Measurements from ENCODE around the gene DIDO1. TPM values are rescaled to one million over a fixed set of nuclear protein-coding genes. Genes with fewer than 3 reads are reported as not detected.
"Not testable (repeated sequence)": the region's sequence is repeated elsewhere in the genome, so short reads cannot be mapped to it uniquely, and the experiment has no call there.

The DIDO1 gene
- total RNA-seq, 1 donor from 2014 or later: 57.9 TPM

GRCh38 chr20:62967628-62968351 lies 41.5 kb upstream of the DIDO1 start:
- H3K27ac Mint-ChIP-seq: no peak overlapping the region
- H3K9me3 Mint-ChIP-seq: no peaks in the 10 kb centered on the region
- H3K4me1 Mint-ChIP-seq (ENCODE audit: low read depth): peaks cover 13% of the 10 kb centered on the region
- DNase-seq (ENCODE audit: low spot score): no peak
- intact Hi-C loops (cut with micrococcal nuclease): no loop called here
- no peak overlapping the region for H3K4me3 Mint-ChIP-seq (ENCODE audit: low read depth)
- peaks cover 14% of the 10 kb centered on the region for H3K27me3 Mint-ChIP-seq (ENCODE audit: low read depth)
- no peaks in the 10 kb centered on the region for H3K36me3 Mint-ChIP-seq (ENCODE audit: low read depth)

GRCh38 chr20:62967149-62967501 lies 40.8 kb upstream of the DIDO1 start:
- Mint-ChIP-seq H3K27ac (no peak overlapping the region), H3K36me3 (ENCODE audit: low read depth) (no peaks in the 10 kb centered on the region), H3K4me1 (ENCODE audit: low read depth) (peaks cover 9% of the 10 kb centered on the region), H3K4me3 (ENCODE audit: low read depth) (no peak overlapping the region), H3K27me3 (ENCODE audit: low read depth) (peaks cover 11% of the 10 kb centered on the region), H3K9me3 (no peaks in the 10 kb centered on the region)
- intact Hi-C loops (cut with micrococcal nuclease): no loop called here
- DNase-seq (ENCODE audit: low spot score): no peak

GRCh38 chr20:62966212-62967148 lies 40.2 kb upstream of the DIDO1 start:
- Mint-ChIP-seq H3K4me1 (ENCODE audit: low read depth) (peaks cover 2% of the 10 kb centered on the region), H3K36me3 (ENCODE audit: low read depth) (no peaks in the 10 kb centered on the region), H3K27ac (no peak overlapping the region), H3K27me3 (ENCODE audit: low read depth) (peaks cover 4% of the 10 kb centered on the region), H3K9me3 (no peaks in the 10 kb centered on the region), H3K4me3 (ENCODE audit: low read depth) (no peak overlapping the region)
- DNase-seq (ENCODE audit: low spot score): no peak
- intact Hi-C loops (cut with micrococcal nuclease): no loop called here

GRCh38 chr20:62965363-62965771 lies 39.1 kb upstream of the DIDO1 start:
- no peaks in the 10 kb centered on the region for H3K4me1 Mint-ChIP-seq (ENCODE audit: low read depth)
- H3K9me3 Mint-ChIP-seq: no peaks in the 10 kb centered on the region
- H3K27ac Mint-ChIP-seq: no peak overlapping the region
- peaks cover 1% of the 10 kb centered on the region for H3K27me3 Mint-ChIP-seq (ENCODE audit: low read depth)
- intact Hi-C loops (cut with micrococcal nuclease): no loop called here
- DNase-seq (ENCODE audit: low spot score): no peak
- no peaks in the 10 kb centered on the region for H3K36me3 Mint-ChIP-seq (ENCODE audit: low read depth)
- H3K4me3 Mint-ChIP-seq (ENCODE audit: low read depth): no peak overlapping the region

GRCh38 chr20:62964700-62965099 lies 38.4 kb upstream of the DIDO1 start:
- intact Hi-C loops (cut with micrococcal nuclease): no loop called here
- H3K9me3 Mint-ChIP-seq: no peaks in the 10 kb centered on the region
- H3K27me3 Mint-ChIP-seq (ENCODE audit: low read depth): no peaks in the 10 kb centered on the region
- no peaks in the 10 kb centered on the region for H3K4me1 Mint-ChIP-seq (ENCODE audit: low read depth)
- no peaks in the 10 kb centered on the region for H3K36me3 Mint-ChIP-seq (ENCODE audit: low read depth)
- no peak overlapping the region for H3K4me3 Mint-ChIP-seq (ENCODE audit: low read depth)
- DNase-seq (ENCODE audit: low spot score): no peak
- no peak overlapping the region for H3K27ac Mint-ChIP-seq

- H3K4me1 Mint-ChIP-seq (ENCODE audit: low read depth): no peaks in the 10 kb centered on the region
- H3K9me3 Mint-ChIP-seq: no peaks in the 10 kb centered on the region
- H3K4me3 Mint-ChIP-seq (ENCODE audit: low read depth): no peak overlapping the region
- intact Hi-C loops (cut with micrococcal nuclease): no loop called here
- H3K27me3 Mint-ChIP-seq (ENCODE audit: low read depth): no peaks in the 10 kb centered on the region
- H3K36me3 Mint-ChIP-seq (ENCODE audit: low read depth): no peaks in the 10 kb centered on the region
- no peak overlapping the region for H3K27ac Mint-ChIP-seq
- DNase-seq (ENCODE audit: low spot score): no peak
Observed at GRCh38 chr20:62963614-62964397, 37.5 kb upstream of the DIDO1 start.

GRCh38 chr20:62962891-62963613 lies 36.7 kb upstream of the DIDO1 start:
- H3K9me3 Mint-ChIP-seq: no peaks in the 10 kb centered on the region
- no peaks in the 10 kb centered on the region for H3K27me3 Mint-ChIP-seq (ENCODE audit: low read depth)
- H3K27ac Mint-ChIP-seq: no peak overlapping the region
- H3K4me3 Mint-ChIP-seq (ENCODE audit: low read depth): no peak overlapping the region
- no peaks in the 10 kb centered on the region for H3K36me3 Mint-ChIP-seq (ENCODE audit: low read depth)
- no peaks in the 10 kb centered on the region for H3K4me1 Mint-ChIP-seq (ENCODE audit: low read depth)
- DNase-seq (ENCODE audit: low spot score): no peak
- intact Hi-C loops (cut with micrococcal nuclease): no loop called here

GRCh38 chr20:62962221-62962879 lies 36.0 kb upstream of the DIDO1 start:
- Mint-ChIP-seq H3K36me3 (ENCODE audit: low read depth) (no peaks in the 10 kb centered on the region), H3K27me3 (ENCODE audit: low read depth) (no peaks in the 10 kb centered on the region), H3K4me1 (ENCODE audit: low read depth) (no peaks in the 10 kb centered on the region), H3K9me3 (no peaks in the 10 kb centered on the region), H3K27ac (no peak overlapping the region), H3K4me3 (ENCODE audit: low read depth) (no peak overlapping the region)
- intact Hi-C loops (cut with micrococcal nuclease): no loop called here
- DNase-seq (ENCODE audit: low spot score): no peak

GRCh38 chr20:62961799-62962198 lies 35.5 kb upstream of the DIDO1 start:
- Mint-ChIP-seq H3K4me3 (ENCODE audit: low read depth) (no peak overlapping the region), H3K4me1 (ENCODE audit: low read depth) (no peaks in the 10 kb centered on the region), H3K27me3 (ENCODE audit: low read depth) (no peaks in the 10 kb centered on the region), H3K36me3 (ENCODE audit: low read depth) (no peaks in the 10 kb centered on the region), H3K27ac (no peak overlapping the region), H3K9me3 (no peaks in the 10 kb centered on the region)
- intact Hi-C loops (cut with micrococcal nuclease): no loop called here
- DNase-seq (ENCODE audit: low spot score): no peak

- H3K4me1 Mint-ChIP-seq (ENCODE audit: low read depth): no peaks in the 10 kb centered on the region
- H3K9me3 Mint-ChIP-seq: no peaks in the 10 kb centered on the region
- intact Hi-C loops (cut with micrococcal nuclease): no loop called here
- no peak for DNase-seq (ENCODE audit: low spot score)
- no peaks in the 10 kb centered on the region for H3K36me3 Mint-ChIP-seq (ENCODE audit: low read depth)
- no peak overlapping the region for H3K27ac Mint-ChIP-seq
- H3K4me3 Mint-ChIP-seq (ENCODE audit: low read depth): no peak overlapping the region
- H3K27me3 Mint-ChIP-seq (ENCODE audit: low read depth): no peaks in the 10 kb centered on the region
Observed at GRCh38 chr20:62961310-62961783, 35.0 kb upstream of the DIDO1 start.

GRCh38 chr20:62960446-62961309 lies 34.4 kb upstream of the DIDO1 start:
- intact Hi-C loops (cut with micrococcal nuclease); H3K9me3 Mint-ChIP-seq; H3K4me1 Mint-ChIP-seq (ENCODE audit: low read depth); H3K4me3 Mint-ChIP-seq (ENCODE audit: low read depth); DNase-seq (ENCODE audit: low spot score); H3K27me3 Mint-ChIP-seq (ENCODE audit: low read depth); H3K36me3 Mint-ChIP-seq (ENCODE audit: low read depth); H3K27ac Mint-ChIP-seq: not testable (repeated sequence)
